Measurements from ENCODE around the gene SHANK1.

- peak; percentile 16; the same call in 1 of the 2 replicates for TF ChIP-seq CTCF (IDR thresholded peaks at IDR 0.05; ENCODE audit: low read depth, low read length)
- no peak for TF ChIP-seq EZH2phosphoT487 (IDR thresholded peaks at IDR 0.05; ENCODE audit: low read depth)
Observed at GRCh38 chr19:50628146-50628545, 91.5 kb downstream of the SHANK1 start.
